ENCODE data around the gene LRRC4C. TPM values are rescaled to one million over a fixed set of nuclear protein-coding genes. Genes with fewer than 3 reads are reported as not detected.

Gene LRRC4C
- total and polyA plus RNA-seq, 2 experiments from 2014 or later = not detected

DNA sequence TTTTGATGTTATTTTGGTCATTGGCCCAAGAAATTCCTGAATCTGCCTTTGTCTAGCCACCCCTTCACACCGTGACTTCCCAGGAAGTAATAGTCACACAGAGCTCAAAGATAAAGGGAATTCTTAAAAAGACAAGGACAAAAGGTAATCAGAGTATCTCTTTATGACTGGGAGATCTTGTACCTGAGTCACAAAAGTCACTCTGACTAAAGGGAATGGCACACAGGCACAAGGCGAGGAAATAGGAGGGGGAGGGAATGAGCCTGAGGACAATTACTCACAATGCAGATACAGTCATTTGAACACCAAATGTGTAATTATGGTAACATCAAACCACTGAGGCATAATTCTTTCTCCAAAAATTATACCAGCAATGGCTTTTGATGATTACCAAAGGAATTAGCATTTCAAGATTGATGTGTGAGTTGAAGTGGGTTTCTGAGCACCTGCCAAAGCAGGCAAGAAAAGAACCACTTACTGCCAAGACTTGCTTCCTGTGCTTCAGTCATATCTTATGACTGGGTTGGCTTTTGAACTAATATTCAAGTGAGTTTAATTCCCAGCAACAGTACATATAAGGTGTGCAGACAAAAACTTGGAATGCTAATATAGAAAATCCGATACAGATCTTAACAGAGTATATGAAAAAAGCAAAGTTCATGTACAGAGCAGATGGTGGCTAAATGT, 856.4 kb downstream of the LRRC4C start:
- Histone ChIP-seq H3K27ac (no peak overlapping the region), H3K9me2 (ENCODE audit: insufficient read depth) (no peaks in the 10 kb centered on the region), H3K27me3 (replicated peaks; ENCODE audit: insufficient read depth) (no peaks in the 10 kb centered on the region), H3K4me1 (ENCODE audit: insufficient read depth) (no peaks in the 10 kb centered on the region), H3K9me3 (ENCODE audit: low read depth) (no peaks in the 10 kb centered on the region), H3K9ac (no peak overlapping the region), H3K79me2 (ENCODE audit: insufficient read depth) (no peaks in the 10 kb centered on the region), H2AFZ (no peak overlapping the region), H3K4me3 (no peak overlapping the region), H4K20me1 (ENCODE audit: insufficient read depth) (no peaks in the 10 kb centered on the region), H3K4me2 (ENCODE audit: unreplicated experiment) (no peak overlapping the region), H3F3A (ENCODE audit: insufficient read depth) (no peaks in the 10 kb centered on the region), H3K36me3 (ENCODE audit: low read depth) (no peaks in the 10 kb centered on the region)
- in situ Hi-C loops (cut with MboI) = no loop called here
- TF ChIP-seq EZH2 (IDR thresholded peaks at IDR 0.05; ENCODE audit: insufficient read depth, poor library complexity, severe bottlenecking) (no peak), EZH2phosphoT487 (IDR thresholded peaks at IDR 0.05; ENCODE audit: insufficient read depth, low read depth) (no peak)
- 40 to 43% methylated on average over 3 of the region's 3 CpGs for WGBS, 2 experiments (ENCODE audit: low coverage in 1 of 2, low lambda C conversion rate in 2 of 2, missing lambda C conversion rate in 2 of 2)
- DNase-seq = no peak

DNA sequence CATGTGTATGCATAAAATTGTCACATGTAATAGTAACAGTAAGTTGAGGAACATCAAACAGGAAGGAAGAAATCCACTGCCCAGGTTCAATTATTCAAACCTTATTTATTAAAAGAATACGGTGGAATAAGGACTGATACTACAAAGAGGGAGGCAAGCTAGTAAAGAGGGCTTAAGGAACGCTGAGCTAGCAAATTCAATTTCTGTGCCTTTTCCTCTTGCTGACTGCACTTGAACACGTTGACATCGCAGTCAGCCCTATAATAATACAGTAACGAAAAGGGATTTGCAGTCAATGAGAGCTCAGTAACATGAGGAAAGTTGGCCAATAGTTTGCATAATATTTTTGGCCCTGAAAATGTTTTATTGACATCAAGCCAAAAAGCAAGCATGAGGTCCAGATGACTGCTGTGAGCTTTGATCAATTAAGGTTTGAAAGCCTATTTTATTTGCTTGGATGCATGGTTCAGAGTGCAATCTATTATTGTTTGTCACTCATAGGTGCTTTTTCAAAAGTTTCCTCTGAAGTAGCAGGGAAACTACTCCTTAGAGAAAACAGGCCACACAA, 861.8 kb downstream of the LRRC4C start:
- H2AFZ ChIP-seq = no peak overlapping the region
- 2 to 4% methylated on average over 5 of the region's 5 CpGs for WGBS, 2 experiments (ENCODE audit: low coverage in 1 of 2, low lambda C conversion rate in 2 of 2, missing lambda C conversion rate in 2 of 2)
- no peak for DNase-seq
- no peaks in the 10 kb centered on the region for H3K79me2 ChIP-seq (ENCODE audit: insufficient read depth)
- H3K9me3 ChIP-seq (ENCODE audit: low read depth) = no peaks in the 10 kb centered on the region
- no peak overlapping the region for H3K4me2 ChIP-seq (ENCODE audit: unreplicated experiment)
- H4K20me1 ChIP-seq (ENCODE audit: insufficient read depth) = no peaks in the 10 kb centered on the region
- no peaks in the 10 kb centered on the region for H3F3A ChIP-seq (ENCODE audit: insufficient read depth)
- no peaks in the 10 kb centered on the region for H3K27me3 ChIP-seq (replicated peaks; ENCODE audit: insufficient read depth)
- H3K4me1 ChIP-seq (ENCODE audit: insufficient read depth) = no peaks in the 10 kb centered on the region
- in situ Hi-C loops (cut with MboI) = no loop called here
- no peak overlapping the region for H3K9ac ChIP-seq
- TF ChIP-seq EZH2phosphoT487 (IDR thresholded peaks at IDR 0.05; ENCODE audit: insufficient read depth, low read depth) = no peak
- no peak for TF ChIP-seq EZH2 (IDR thresholded peaks at IDR 0.05; ENCODE audit: insufficient read depth, poor library complexity, severe bottlenecking)
- H3K4me3 ChIP-seq = no peak overlapping the region
- H3K27ac ChIP-seq = no peak overlapping the region
- no peaks in the 10 kb centered on the region for H3K36me3 ChIP-seq (ENCODE audit: low read depth)
- no peaks in the 10 kb centered on the region for H3K9me2 ChIP-seq (ENCODE audit: insufficient read depth)

DNA sequence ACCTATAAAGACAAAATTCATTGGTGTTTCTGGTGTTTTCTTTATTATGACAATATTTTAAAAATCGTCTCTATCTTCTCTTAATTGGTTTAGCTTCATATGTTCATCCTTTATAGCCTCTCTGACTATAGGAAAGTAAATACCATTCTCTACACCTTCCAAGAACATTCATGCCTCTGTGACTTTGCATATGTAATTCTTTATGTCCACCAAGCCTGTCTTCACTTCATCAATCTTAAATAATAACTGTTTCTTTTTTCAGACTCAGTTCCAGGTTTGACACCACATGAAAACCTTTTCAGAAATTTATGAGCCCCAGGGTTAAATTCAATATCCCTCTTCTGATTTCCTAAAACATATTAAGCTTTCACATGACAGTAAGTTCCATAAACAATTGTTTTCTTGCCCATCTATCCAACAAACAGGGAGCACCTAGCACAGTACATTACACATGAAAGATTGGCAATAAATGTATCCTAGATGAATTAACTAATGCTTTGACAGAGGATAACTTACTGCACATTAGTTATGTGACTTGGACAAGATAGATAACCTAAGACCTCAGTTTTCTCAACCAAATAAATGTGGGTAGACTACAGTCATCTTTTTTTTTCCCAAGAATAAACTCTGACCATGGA, 886.1 kb downstream of the LRRC4C start:
- Histone ChIP-seq H3K9ac (no peak overlapping the region), H2AFZ (no peak overlapping the region), H3K4me2 (ENCODE audit: unreplicated experiment) (no peak overlapping the region), H3K27me3 (replicated peaks; ENCODE audit: insufficient read depth) (no peaks in the 10 kb centered on the region), H3K4me1 (ENCODE audit: insufficient read depth) (no peaks in the 10 kb centered on the region), H3K36me3 (ENCODE audit: low read depth) (no peaks in the 10 kb centered on the region), H3K4me3 (no peak overlapping the region), H3K79me2 (ENCODE audit: insufficient read depth) (no peaks in the 10 kb centered on the region), H3K9me2 (ENCODE audit: insufficient read depth) (no peaks in the 10 kb centered on the region), H3K27ac (no peak overlapping the region), H3F3A (ENCODE audit: insufficient read depth) (no peaks in the 10 kb centered on the region), H4K20me1 (ENCODE audit: insufficient read depth) (no peaks in the 10 kb centered on the region), H3K9me3 (ENCODE audit: low read depth) (no peaks in the 10 kb centered on the region)
- in situ Hi-C loops (cut with MboI) = no loop called here
- 0 to 9% methylated on average over 1 of the region's 1 CpG for WGBS, 2 experiments (ENCODE audit: low coverage in 1 of 2, low lambda C conversion rate in 2 of 2, missing lambda C conversion rate in 2 of 2)
- no peak for DNase-seq
- TF ChIP-seq EZH2phosphoT487 (IDR thresholded peaks at IDR 0.05; ENCODE audit: insufficient read depth, low read depth) (no peak), EZH2 (IDR thresholded peaks at IDR 0.05; ENCODE audit: insufficient read depth, poor library complexity, severe bottlenecking) (no peak)

DNA sequence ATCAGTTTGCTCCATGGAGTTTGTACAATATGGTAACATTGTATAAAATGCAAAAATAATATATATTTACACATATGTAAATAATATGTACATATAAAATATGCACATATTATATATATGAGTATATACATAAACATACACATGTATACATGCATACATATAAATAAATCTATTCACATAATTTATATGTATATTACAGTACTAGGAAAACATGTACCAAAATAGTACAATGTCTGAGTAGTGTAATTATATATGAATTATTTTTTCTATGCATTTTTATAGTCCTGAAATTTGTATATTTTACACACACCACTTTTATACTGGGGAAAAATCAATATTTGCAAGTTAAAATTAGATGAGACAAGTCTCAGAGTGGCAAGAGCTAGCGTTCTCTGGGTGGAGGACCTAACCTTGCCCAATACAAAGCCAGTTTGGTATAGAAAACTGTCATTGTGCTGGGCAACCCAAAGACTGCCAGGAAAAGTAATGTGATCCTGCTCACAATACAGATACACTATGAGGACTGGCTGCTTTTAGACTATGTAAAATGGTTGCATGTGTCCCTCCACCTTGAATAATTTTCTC, 889.4 kb downstream of the LRRC4C start:
- Histone ChIP-seq H3K4me1 (ENCODE audit: insufficient read depth) (no peaks in the 10 kb centered on the region), H3F3A (ENCODE audit: insufficient read depth) (no peaks in the 10 kb centered on the region), H3K4me2 (ENCODE audit: unreplicated experiment) (no peak overlapping the region), H3K27me3 (replicated peaks; ENCODE audit: insufficient read depth) (no peaks in the 10 kb centered on the region), H3K9me2 (ENCODE audit: insufficient read depth) (no peaks in the 10 kb centered on the region), H4K20me1 (ENCODE audit: insufficient read depth) (no peaks in the 10 kb centered on the region), H3K4me3 (no peak overlapping the region), H3K9ac (no peak overlapping the region), H3K79me2 (ENCODE audit: insufficient read depth) (no peaks in the 10 kb centered on the region), H3K36me3 (ENCODE audit: low read depth) (no peaks in the 10 kb centered on the region), H2AFZ (no peak overlapping the region), H3K9me3 (ENCODE audit: low read depth) (no peaks in the 10 kb centered on the region), H3K27ac (no peak overlapping the region)
- in situ Hi-C loops (cut with MboI) = no loop called here
- TF ChIP-seq EZH2phosphoT487 (IDR thresholded peaks at IDR 0.05; ENCODE audit: insufficient read depth, low read depth) (no peak), EZH2 (IDR thresholded peaks at IDR 0.05; ENCODE audit: insufficient read depth, poor library complexity, severe bottlenecking) (no peak)
- 9 to 14% methylated on average over 1 of the region's 1 CpG for WGBS, 2 experiments (ENCODE audit: low coverage in 1 of 2, low lambda C conversion rate in 2 of 2, missing lambda C conversion rate in 2 of 2)
- DNase-seq = no peak
